HUES48 (cell line): Measurements from ENCODE around the gene NFE2L1.

Experiments
- H3K27ac ChIP-seq: one replicate; pipeline ENCODE4 v1.7.0; 2013; ENCODE audit warnings: low read depth, low read length, inconsistent platforms
- H3K27me3 ChIP-seq: 2 replicates; pipeline ENCODE4 v1.6.1; 2013; ENCODE audit warnings: mild to moderate bottlenecking, low read length; ENCODE audit not compliant: control insufficient read depth, insufficient read depth
- H3K36me3 ChIP-seq: 2 replicates; pipeline ENCODE4 v1.6.1; 2013; ENCODE audit warnings: low read length; ENCODE audit not compliant: control insufficient read depth, insufficient read depth
- H3K4me1 ChIP-seq: 2 replicates; pipeline ENCODE4 v1.6.1; 2013; ENCODE audit warnings: mild to moderate bottlenecking, low read length; ENCODE audit not compliant: control insufficient read depth, insufficient read depth
- H3K4me3 ChIP-seq: 2 replicates; pipeline ENCODE4 v1.5.1; 2013; ENCODE audit warnings: mild to moderate bottlenecking, low read depth, low read length
- H3K9ac ChIP-seq: 2 replicates; pipeline ENCODE4 v1.6.1; 2013; ENCODE audit warnings: mild to moderate bottlenecking, low read depth, low read length, moderate library complexity
- H3K9me3 ChIP-seq: 2 replicates; pipeline ENCODE4 v1.6.1; 2013; ENCODE audit warnings: low read length; ENCODE audit not compliant: control insufficient read depth, insufficient read depth

Gene NFE2L1

GRCh38 chr17:48037036-48037837, 10.9 kb upstream of the NFE2L1 start, which contains the start of gene COPZ2:
TSS of gene COPZ2 (minus strand) at chr17:48037797. CDS start at chr17:48037777, 20 bp downstream.
- H3K9me3 ChIP-seq: no peaks in the 10 kb centered on the region
- peaks cover 5% of the 10 kb centered on the region for H3K4me1 ChIP-seq
- no peaks in the 10 kb centered on the region for H3K36me3 ChIP-seq
- no peak within 1 kb of the TSS for H3K27ac ChIP-seq
- H3K4me3 ChIP-seq: peak within 1 kb of the TSS; percentile 72
- H3K27me3 ChIP-seq: peaks cover 32% of the 10 kb centered on the region
- H3K9ac ChIP-seq: no peak within 1 kb of the TSS

- H3K9ac ChIP-seq: no peak overlapping the region
These were observed 10.3 kb upstream of the NFE2L1 start for GRCh38 chr17:48037838-48038323.

GRCh38 chr17:48038687-48039086, 9.5 kb upstream of the NFE2L1 start:
- no peaks in the 10 kb centered on the region for H3K36me3 ChIP-seq
- H3K9ac ChIP-seq: no peak overlapping the region
- no peak overlapping the region for H3K27ac ChIP-seq
- H3K4me3 ChIP-seq: no peak overlapping the region
- H3K4me1 ChIP-seq: peaks cover 5% of the 10 kb centered on the region
- no peaks in the 10 kb centered on the region for H3K9me3 ChIP-seq
- peaks cover 32% of the 10 kb centered on the region for H3K27me3 ChIP-seq

More at GRCh38 chr17:48037838-48038323, 10.3 kb upstream of the NFE2L1 start:
- H3K27me3 ChIP-seq: peaks cover 32% of the 10 kb centered on the region
- H3K27ac ChIP-seq: no peak overlapping the region
- H3K36me3 ChIP-seq: no peaks in the 10 kb centered on the region
- H3K9me3 ChIP-seq: no peaks in the 10 kb centered on the region
- H3K4me1 ChIP-seq: peaks cover 5% of the 10 kb centered on the region
- peak overlapping the region; percentile 27; the same call in 1 of the 2 replicates for H3K4me3 ChIP-seq

GRCh38 chr17:48043176-48043575, 5.0 kb upstream of the NFE2L1 start:
- Histone ChIP-seq H3K9me3 (no peaks in the 10 kb centered on the region), H3K27ac (no peak overlapping the region), H3K27me3 (peaks cover 12% of the 10 kb centered on the region), H3K4me3 (no peak overlapping the region), H3K4me1 (peaks cover 12% of the 10 kb centered on the region; the same call in 1 of the 2 replicates), H3K36me3 (no peaks in the 10 kb centered on the region), H3K9ac (no peak overlapping the region)

- no peak overlapping the region for H3K27ac ChIP-seq
- no peaks in the 10 kb centered on the region for H3K27me3 ChIP-seq
- no peaks in the 10 kb centered on the region for H3K36me3 ChIP-seq
- peaks cover 13% of the 10 kb centered on the region for H3K4me1 ChIP-seq
- H3K9ac ChIP-seq: no peak overlapping the region
- H3K9me3 ChIP-seq: no peaks in the 10 kb centered on the region
- no peak overlapping the region for H3K4me3 ChIP-seq
These were observed 3.3 kb upstream of the NFE2L1 start for GRCh38 chr17:48044851-48045250.

GRCh38 chr17:48045316-48046001, 2.7 kb upstream of the NFE2L1 start:
- H3K4me3 ChIP-seq: no peak overlapping the region
- no peaks in the 10 kb centered on the region for H3K9me3 ChIP-seq
- H3K27ac ChIP-seq: no peak overlapping the region
- peaks cover 17% of the 10 kb centered on the region for H3K4me1 ChIP-seq
- peaks cover 1% of the 10 kb centered on the region; the same call in 1 of the 2 replicates for H3K36me3 ChIP-seq
- H3K9ac ChIP-seq: no peak overlapping the region
- no peaks in the 10 kb centered on the region for H3K27me3 ChIP-seq

GRCh38 chr17:48046296-48046695, 1.9 kb upstream of the NFE2L1 start:
- Histone ChIP-seq H3K36me3 (peaks cover 10% of the 10 kb centered on the region), H3K4me1 (peaks cover 26% of the 10 kb centered on the region), H3K4me3 (peak overlapping the region; percentile 75), H3K9ac (no peak overlapping the region), H3K27ac (peak overlapping the region; percentile 95), H3K9me3 (no peaks in the 10 kb centered on the region), H3K27me3 (no peaks in the 10 kb centered on the region)

GRCh38 chr17:48047113-48047740, 932 bp upstream of the NFE2L1 start:
- H3K27me3 ChIP-seq: no peaks in the 10 kb centered on the region
- H3K27ac ChIP-seq: peak overlapping the region; percentile 95
- H3K4me1 ChIP-seq: peaks cover 33% of the 10 kb centered on the region

GRCh38 chr17:48048384-48049126, 396 bp downstream of the NFE2L1 start:
- Histone ChIP-seq H3K27me3 (no peaks in the 10 kb centered on the region), H3K36me3 (peaks cover 32% of the 10 kb centered on the region), H3K27ac (peak overlapping the region; percentile 98), H3K4me1 (peaks cover 47% of the 10 kb centered on the region), H3K9ac (peak overlapping the region; percentile 92), H3K4me3 (peak overlapping the region; percentile 75), H3K9me3 (no peaks in the 10 kb centered on the region)

More at GRCh38 chr17:48047113-48047740, 932 bp upstream of the NFE2L1 start:
- Histone ChIP-seq H3K9ac (peak overlapping the region; percentile 91), H3K4me3 (peak overlapping the region; percentile 75), H3K9me3 (no peaks in the 10 kb centered on the region), H3K36me3 (peaks cover 19% of the 10 kb centered on the region)

GRCh38 chr17:48051283-48051682, 3.1 kb downstream of the NFE2L1 start:
- no peak overlapping the region for H3K4me3 ChIP-seq
- peaks cover 34% of the 10 kb centered on the region for H3K36me3 ChIP-seq
- H3K27ac ChIP-seq: peak overlapping the region; percentile 80
- peaks cover 50% of the 10 kb centered on the region for H3K4me1 ChIP-seq
- no peaks in the 10 kb centered on the region for H3K9me3 ChIP-seq
- no peaks in the 10 kb centered on the region for H3K27me3 ChIP-seq
- no peak overlapping the region for H3K9ac ChIP-seq
